ENCODE measurements around the gene COL4A1.
A peak's percentile ranks its signal among the peaks of the same experiment; 100 is the strongest.

Gene COL4A1

DNA sequence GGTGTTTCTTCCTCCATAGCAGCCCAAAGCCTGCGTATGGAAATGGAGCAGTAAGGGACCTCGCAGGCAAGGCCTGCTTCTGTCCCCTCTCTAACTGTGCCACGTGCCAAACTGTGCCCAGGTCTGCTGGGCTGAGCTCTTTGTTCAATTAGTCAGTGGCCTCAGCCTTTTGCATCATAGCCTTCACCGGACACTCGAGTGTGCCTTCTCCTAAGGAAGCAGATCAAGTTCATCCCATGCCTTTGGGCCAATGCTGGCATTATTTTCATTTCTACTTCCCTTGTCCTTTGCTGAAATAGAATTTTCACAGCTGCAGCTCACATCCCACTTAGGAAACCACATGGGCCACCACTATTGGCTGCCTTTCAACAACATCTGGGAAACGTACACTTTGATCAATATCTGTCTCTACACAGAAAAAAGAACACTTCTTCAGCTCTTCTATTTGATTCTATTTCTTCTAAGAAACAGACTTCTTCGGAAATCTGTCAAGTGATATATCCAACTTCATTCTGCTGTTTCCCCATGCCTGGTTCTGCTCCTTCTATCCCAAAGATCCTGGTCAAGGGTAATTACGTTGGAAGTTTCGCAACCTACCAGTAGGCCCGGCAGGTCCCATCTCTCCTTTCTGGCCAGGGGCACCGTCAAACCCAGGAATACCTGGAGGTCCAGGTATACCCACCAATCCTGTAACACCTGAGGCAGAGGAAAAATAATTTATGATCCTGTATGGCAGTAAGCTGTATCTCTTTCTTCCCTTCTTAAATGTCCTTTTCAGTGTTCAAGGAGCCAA lies 143.9 kb downstream of the COL4A1 start:
- no peak for DNase-seq

- no peak for DNase-seq
These were observed 144.9 kb downstream of the COL4A1 start for GRCh38 chr13:110162053-110162452.

GRCh38 chr13:110161112-110161882 lies 145.7 kb downstream of the COL4A1 start:
- no peak for DNase-seq

DNA sequence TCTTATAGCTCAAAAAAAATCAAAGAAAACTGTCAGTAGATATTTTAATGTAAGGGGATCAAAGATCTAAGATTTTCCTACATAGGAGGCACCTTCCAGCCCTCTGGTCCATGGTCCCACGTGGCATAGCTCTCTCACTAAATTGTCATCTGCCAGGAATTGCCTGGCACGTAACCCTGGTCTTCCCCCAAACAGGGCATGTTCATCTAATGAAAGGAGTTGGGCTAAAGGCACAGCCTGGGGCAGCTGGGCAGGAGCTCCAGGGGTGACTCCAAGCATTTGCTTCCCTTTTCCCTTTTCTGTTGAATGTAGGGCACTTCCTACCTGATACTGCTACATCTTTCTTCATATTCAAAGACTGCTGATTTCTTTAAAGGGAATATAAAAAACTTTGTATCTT lies 148.7 kb downstream of the COL4A1 start:
- no peak for DNase-seq

DNA sequence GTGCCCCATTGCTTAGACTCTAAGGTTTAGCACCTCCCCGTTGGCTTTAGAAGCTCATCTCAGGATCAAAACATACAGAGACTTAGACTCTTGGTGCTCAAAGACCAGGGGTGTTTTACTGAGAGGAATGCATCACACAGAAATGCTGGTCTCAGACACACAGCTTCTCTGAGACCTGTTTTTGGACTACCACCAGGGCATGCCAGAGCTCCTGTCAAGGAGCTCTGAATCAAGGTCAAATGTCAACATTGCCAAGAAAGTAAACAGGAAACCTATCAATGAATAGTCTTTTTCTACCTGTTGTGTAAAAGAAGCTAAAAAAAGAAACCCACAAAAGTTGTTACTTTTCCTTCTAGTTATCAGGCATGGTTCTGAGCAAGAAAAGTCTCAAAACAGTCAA lies 149.2 kb downstream of the COL4A1 start:
- no peak for DNase-seq

DNA sequence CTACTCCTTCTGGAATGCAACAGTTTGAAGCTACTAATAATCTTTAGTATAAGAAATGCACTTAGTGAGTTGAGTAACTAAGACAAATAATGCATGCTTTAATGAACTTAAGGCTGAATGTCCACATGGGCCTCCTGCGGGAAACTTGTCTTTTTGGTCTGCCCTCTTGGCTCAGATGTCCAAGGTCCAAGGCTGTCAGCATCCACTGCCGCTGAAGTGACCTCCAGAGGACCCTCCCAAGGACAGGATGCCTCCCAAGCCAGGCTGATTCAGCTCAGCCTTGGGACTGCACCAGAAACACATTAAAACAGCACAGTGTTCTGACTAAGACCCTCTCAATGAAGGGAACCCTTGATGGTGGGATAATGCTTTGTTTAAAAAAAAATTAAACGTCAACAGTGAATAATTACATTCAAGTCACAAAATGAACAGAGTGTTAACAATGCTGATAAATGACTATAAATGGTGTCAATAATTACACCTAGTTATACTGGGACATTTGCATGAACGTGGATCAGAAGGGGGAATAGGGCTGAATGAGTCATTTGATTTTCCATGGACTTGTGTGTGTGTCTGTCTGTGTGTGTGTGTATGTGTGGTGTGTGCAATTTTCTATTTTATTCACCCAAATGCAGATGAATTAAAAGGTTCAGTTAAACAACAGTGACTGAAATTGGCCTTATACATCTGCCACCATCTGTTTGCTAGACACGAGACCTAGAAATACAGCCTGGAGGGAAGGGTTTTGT lies 150.5 kb downstream of the COL4A1 start:
- DNase-seq = no peak

- no peak for DNase-seq
These were observed 151.9 kb downstream of the COL4A1 start for GRCh38 chr13:110155072-110155471.

DNA sequence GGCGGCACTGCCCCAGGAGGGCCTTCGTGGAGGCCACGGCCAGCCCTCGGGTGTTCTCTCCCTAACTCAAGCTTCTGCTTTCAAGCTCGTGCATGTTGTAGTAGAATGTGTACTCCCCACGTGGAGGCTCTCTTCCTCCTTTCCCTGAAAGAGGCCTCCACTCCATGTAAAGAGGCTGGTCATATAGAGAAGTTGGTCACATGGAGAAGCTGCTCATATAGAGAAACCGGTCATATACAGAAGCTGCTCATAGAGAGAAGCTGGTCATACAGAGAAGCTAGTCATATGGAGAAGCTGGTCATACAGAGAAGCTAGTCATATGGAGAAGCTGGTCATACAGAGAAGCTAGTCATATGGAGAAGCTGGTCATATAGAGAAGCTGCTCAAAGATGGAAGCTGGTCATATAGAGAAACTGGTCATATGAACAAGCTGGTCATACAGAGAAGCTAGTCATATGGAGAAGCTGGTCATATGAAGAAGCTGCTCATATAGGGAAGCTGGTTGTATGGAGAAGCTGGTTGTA lies 152.5 kb downstream of the COL4A1 start:
- DNase-seq = no peak

DNA sequence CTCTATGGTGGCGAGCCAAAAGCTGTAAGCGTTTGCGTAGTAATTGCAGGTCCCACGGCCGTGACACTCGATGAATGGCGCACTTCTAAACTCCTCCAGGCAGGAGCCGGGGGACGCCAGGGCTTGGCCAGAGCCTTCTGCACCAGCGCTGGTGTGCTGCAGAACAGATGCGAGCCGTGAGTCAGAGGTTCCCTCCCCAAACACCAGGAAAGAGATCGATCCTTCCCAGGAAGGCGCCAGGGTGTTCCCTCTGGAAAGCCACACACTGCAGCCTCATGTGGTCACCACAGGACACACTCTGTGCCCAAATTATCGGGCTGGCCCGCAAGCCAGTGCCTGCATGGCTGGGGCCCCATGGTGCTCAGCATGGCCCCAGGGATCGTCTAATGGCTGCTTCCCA lies 154.6 kb downstream of the COL4A1 start:
- DNase-seq = no peak

- no peak for DNase-seq
These were observed 155.5 kb downstream of the COL4A1 start for GRCh38 chr13:110151462-110151861.

DNA sequence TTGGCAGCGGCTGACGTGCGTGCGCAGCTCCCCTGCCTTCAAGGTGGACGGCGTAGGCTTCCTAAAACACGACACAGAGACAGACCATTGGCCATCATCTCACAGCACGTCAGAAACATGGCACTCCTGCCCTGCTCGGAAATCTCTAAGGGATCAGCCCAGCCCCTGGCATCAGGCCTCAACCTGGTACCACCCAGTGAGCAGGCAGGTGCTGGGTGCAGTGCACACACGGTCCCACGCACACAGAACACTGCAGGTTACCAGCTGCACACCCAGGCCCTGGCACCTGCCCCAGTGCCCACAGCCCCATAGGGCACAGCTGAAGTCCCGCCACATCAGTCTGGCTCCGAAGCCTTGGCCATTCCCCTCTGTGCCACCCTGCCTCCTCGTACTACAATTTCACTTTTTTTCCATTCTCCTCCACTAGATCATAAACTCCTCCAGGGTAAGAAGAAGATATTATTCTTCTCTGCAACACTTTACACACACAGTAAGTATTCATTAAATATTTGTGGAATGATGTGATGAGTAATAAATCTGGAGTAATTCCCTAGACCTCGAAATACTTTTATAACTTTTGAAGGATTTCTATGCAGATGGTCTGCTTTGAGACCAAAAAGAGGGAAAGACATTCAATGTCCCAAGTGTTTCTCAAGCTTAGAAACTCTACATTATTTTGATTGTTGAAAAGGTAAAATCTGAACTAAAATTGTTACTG lies 156.4 kb downstream of the COL4A1 start:
- DNase-seq = no peak

DNA sequence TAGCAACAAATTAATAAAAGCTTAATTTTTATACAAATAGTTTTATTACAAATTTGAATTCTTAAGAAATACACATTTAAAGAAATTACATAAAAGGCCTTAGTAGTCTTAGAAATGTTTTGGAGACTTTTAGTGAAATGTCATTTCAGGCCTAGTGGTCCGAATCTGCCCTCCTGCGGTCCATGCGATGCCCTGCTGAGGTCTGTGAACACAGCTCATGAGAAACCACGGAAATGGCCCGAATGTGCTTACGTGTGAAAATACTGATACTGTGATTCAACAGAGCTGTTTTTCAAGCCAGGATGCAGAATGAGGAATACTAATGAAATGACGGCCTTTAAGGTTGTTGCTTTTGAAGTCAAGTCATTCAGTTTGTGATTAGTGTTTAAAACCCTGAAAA lies 157.9 kb downstream of the COL4A1 start:
- DNase-seq = no peak

GRCh38 chr13:110140099-110140498 lies 166.9 kb downstream of the COL4A1 start:
- no peak for DNase-seq

DNA sequence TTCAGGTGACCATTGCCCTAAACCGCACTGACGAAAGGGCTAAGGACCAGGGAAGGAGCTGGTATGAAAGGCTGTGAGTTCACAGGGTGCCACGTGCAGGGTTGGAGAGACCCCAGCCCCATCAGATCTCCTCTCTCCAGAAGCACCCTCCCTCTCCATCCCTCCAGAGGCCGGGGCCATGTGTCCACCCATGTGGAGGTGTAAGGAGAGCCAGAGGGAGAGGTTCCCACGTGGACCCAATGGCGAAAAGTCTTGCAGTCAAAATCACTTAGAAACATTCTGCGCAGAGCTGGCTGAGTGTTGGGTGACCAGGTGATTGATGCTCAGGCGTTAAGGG lies 168.3 kb downstream of the COL4A1 start:
- no peak for DNase-seq

DNA sequence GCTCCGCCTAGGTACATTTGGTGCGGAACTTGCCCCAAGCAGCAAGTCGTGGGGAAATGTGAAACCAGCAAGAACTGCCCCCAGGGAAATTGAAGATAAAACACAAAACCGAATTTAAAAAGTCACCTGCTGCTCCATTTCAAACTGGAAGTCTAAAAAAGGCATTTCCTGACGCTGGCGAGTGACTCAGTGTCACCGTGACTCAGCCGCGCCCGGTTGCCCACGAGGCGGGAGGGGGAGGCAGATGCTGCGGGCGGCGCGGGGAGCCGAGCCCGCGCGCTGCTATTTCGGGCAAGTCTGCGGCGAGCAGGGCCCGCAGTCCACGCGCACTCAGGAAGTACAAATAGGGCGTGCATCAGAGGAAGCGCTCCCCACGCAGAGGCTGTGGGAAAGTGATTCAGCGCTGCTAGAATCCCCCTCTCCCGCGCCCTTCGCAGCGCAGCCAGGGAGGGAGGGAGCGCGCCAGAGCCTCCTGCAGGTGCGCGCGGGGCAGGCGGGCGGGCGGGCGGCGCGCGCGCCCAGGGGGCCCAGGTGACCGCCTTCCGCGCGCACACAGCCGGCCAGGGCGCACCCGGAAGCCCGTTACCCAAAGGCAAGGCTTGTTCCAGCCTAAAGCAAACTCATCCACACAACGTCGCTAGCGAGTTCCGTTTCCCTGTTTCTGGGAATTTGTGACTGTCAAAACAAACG lies 168.8 kb downstream of the COL4A1 start:
- DNase-seq = peak; percentile 76

- DNase-seq = no peak
These were observed 169.3 kb downstream of the COL4A1 start for GRCh38 chr13:110137680-110138009.

GRCh38 chr13:110136660-110137585 lies 170.0 kb downstream of the COL4A1 start:
- peak; percentile 35 for DNase-seq

DNA sequence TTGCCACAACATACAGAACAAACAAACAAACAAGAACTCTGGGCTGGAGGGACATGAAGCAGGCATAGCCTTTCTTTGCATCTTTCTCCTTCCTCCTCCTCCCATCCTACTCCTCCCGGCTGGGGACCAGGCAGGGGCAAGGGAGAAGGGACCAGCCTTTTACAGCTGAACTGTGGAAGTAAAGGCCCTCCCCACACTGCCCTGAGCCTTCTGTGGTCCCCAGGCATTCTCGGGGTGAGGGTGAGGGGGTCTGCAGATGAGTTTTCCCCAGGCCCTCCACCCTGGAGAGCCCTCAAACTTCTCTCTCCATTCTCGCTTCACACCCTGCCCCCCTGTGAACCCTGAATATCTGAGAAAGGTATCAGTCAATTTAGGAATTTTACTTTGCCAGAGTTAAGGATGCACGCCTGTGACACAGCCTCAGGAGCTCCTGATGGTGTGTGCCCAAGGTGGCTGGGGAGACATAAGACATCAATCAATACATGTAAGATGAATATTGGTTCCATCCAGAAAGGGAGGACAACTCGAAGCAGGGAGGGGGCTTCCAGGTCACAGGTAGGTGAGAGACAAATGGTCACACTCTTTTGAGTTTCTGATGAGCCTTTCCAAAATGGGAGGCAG lies 170.9 kb downstream of the COL4A1 start:
- no peak for DNase-seq

- no peak for DNase-seq
These were observed 172.2 kb downstream of the COL4A1 start for GRCh38 chr13:110134801-110135200.
